ENCODE data around the gene P2RY6. TPM values are rescaled to one million over a fixed set of nuclear protein-coding genes. Genes with fewer than 3 reads are reported as not detected.

Gene P2RY6
- polyA plus RNA-seq, 3 donors = 0.63 to 3.3 (median 2.1) TPM

DNA sequence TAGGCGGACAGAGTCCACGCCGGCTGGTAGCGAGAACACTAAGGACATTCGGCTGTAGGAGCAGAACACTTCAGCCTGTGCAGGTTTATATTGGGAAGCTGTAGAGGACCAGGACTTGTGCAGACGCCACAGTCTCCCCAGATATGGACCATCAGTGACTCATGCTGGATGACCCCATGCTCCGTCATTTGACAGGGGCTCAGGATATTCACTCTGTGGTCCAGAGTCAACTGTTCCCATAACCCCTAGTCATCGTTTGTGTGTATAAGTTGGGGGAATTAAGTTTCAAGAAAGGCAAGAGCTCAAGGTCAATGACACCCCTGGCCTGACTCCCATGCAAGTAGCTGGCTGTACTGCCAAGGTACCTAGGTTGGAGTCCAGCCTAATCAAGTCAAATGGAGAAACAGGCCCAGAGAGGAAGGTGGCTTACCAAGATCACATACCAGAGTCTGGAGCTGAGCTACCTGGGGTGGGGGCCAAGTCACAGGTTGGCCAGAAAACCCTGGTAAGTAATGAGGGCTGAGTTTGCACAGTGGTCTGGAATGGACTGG, 36.8 kb upstream of the P2RY6 start:
- no peak overlapping the region for H3K27ac ChIP-seq (ENCODE audit: low read depth, low read length)
- WGBS, 3 donors = 89 to 95% (median 91%) methylated on average over 8 of the region's 8 CpGs

DNA sequence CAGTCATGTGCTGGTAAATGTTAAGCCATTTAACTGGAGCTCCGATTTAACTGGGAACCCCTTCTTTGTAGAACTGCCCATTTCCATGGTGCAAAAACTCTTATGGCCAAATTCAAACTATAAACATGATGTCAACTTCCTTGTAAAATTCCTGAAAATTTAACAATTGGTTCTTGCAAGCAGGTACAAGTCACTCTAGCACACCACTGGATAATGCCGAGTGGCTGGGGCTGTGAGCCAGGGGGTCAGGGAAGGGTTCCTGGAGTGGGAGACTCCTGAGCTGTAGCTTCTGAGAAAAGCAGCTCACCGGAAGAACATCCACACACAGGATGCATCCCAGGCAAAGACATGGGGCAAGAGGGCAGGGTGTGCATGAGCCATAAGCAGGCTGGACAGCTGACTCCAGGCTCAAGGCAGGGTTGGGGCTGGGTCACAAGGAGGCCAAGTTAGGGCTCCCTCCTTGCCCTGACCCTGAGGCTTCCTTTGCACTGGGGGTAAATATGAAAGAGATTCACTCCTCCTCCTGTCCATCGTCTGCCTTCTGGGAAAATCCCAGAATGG, 35.9 kb upstream of the P2RY6 start:
- WGBS, 3 donors = 80 to 94% (median 86%) methylated on average over 4 of the region's 4 CpGs

DNA sequence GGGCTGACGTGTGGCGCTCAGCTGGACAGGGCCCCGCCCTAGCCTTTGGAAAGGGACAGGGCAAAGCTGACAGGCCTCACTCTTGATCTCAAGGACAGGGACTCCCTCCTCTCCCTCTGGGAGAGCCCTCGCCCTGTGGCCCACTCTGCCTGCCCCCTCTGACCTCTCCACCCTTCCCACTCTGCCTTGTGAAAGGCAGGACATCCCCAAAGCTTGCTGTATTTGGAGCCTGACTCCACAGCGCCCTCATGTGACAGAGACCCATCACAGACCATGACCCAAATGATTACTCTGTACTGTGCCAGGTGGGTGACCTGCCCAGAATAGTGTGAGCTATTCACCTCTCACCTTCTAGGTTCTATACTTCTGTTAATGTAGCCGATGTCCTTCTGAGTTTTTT, 35.3 kb upstream of the P2RY6 start:
- no peak overlapping the region for H3K27ac ChIP-seq (ENCODE audit: low read depth, low read length)
- 57 to 77% (median 60%) methylated on average over 6 of the region's 6 CpGs for WGBS, 3 donors

More for the DNA sequence above, 35.9 kb upstream of the P2RY6 start:
- H3K27ac ChIP-seq (ENCODE audit: low read depth, low read length) = no peak overlapping the region

DNA sequence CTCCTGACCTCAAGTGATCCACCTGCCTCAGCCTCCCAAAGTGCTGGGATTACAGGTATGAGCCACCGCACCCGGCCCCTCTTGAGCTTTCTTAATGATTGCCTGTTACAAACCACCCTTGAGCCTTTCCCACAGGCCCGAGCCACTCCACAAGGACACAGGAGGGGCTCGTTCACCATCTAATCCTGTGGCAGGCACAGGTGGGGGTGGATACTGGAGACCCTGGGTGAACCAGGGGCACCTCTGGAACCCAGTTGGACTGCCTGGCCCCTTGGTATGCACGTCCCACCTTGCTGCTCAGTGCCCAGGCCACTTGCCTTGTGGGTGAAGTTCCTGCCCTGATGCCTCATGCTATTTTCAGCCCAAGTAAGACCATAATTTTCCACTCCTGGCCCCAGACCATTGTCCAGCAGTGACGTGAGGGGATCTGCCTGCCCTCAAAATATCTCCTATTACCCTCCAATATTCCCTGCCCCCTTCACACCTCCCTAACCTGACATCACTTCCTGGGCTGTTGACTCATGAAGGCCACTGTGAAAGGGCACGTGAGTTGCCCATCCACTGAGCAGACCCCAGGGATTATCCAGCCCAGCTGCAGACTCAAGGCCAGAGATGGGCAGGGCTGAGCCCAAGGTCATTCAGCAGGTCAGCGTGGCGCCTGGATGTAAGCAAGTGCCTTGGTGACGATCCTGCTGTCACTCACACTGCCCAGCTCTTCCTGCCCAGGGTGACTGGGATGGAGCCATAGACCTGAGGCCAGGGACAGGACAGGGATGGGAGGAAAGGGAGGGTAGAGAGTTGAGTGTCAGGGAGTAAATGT, 34.5 kb upstream of the P2RY6 start:
- 69 to 80% (median 80%) methylated on average over 10 of the region's 10 CpGs for WGBS, 3 donors
- H3K27ac ChIP-seq (ENCODE audit: low read depth, low read length) = no peak overlapping the region

DNA sequence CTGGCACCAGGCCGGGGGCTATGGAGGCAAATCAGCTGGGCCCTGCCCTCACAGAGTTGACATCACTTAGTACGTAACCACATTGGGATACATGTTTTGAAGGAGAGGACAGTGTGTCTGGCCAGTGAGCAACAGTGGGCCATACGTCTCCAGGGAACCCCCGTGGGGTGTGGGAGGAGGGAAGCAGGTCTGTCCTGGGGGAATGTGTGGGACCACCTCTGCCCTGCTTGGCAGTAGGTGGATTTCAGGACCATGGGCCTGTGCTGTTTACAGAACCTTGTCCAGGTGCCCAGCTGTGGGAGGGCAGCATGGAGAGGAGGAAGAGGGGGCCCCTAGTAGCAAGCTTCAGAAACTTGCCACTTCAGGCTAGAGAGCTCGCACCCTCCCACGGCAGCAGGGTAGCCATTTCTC, 33.0 kb upstream of the P2RY6 start:
- 87 to 89% (median 88%) methylated on average over 6 of the region's 6 CpGs for WGBS, 3 donors
- no peak overlapping the region for H3K27ac ChIP-seq (ENCODE audit: low read depth, low read length)

DNA sequence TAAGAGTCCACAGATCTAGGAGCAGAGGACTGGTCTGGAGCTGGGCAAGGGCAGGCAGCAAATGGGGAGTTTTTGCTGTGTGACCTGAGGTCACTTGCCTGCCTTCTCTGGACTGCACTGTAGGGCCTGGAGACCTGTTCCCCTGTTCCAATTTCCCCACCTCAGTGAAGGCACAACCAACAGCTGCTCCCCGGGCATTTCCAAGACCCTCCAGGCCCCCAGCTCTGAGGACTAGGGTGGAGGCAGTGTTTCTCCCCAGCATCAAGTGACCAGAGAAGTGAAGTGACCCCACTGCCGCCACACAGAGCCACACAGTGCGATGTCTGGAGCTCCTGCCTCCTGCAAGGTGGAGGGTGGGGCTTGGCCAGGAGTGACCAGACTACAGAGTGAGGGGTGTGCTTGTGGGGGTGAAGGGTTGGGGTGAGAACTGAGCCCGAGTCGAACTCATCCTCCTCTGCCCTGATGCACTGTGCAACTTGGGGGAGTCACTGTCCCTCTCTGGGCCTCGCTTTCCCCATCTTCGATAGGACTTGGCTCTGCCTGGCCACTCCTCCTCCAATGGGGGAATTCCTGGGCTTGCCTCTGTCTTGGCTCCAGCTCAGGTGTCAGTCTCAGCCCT, 32.5 kb upstream of the P2RY6 start:
- WGBS, 3 donors = 76 to 83% (median 76%) methylated on average over 6 to 7 of the region's 7 CpGs
- H3K27ac ChIP-seq (ENCODE audit: low read depth, low read length) = no peak overlapping the region

DNA sequence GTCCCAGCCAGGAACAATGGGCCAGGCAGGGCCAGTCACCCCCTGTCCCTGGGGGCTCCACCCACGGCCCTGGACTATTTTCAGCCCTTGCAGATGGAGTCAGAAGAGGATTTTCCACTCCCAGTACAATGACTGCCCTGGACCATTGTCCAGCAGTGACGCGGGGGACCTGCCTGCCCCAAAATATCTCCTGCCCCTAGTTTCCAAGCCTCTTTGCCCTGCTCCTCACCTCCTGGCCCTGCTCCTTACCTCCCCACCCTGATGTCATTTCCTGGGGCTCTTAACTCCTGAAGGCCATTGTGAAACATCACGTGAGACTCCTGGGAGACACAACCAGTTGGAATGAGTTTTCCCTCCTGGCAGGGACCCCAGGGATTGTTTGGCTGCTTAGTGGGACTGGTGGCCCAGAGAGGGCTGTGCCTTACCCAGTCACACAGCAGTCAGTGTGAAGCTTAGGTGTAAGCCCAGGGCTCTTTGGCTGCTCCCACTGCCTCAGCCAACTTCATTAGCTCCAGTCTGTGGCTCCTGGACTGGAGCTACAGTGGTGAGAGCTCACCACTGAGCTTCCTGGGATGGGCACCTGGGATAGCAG, 31.9 kb upstream of the P2RY6 start:
- H3K27ac ChIP-seq (ENCODE audit: low read depth, low read length) = no peak overlapping the region
- WGBS, 3 donors = 39 to 68% (median 43%) methylated on average over 4 of the region's 4 CpGs

DNA sequence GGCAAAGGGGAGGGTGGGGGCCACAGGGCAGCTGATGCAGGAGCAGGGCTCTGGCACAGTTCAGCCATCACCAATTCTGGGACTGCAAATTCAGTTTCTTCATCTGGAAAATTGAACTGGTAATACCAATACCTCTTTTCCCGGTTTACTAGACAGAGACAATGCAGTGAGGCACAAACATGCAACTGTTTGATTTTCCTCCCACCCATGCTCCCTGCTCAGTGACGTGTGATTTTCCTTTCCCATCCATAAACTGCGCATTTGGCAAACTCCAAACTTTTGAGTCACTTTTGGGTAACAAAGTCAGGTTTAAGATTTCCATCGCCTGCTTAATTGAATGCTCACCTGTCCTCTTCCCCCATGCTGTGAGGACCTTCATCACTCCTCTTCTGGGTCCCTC, 30.8 kb upstream of the P2RY6 start:
- no peak overlapping the region for H3K27ac ChIP-seq (ENCODE audit: low read depth, low read length)
- 88 to 91% (median 90%) methylated on average over 4 of the region's 4 CpGs for WGBS, 3 donors

DNA sequence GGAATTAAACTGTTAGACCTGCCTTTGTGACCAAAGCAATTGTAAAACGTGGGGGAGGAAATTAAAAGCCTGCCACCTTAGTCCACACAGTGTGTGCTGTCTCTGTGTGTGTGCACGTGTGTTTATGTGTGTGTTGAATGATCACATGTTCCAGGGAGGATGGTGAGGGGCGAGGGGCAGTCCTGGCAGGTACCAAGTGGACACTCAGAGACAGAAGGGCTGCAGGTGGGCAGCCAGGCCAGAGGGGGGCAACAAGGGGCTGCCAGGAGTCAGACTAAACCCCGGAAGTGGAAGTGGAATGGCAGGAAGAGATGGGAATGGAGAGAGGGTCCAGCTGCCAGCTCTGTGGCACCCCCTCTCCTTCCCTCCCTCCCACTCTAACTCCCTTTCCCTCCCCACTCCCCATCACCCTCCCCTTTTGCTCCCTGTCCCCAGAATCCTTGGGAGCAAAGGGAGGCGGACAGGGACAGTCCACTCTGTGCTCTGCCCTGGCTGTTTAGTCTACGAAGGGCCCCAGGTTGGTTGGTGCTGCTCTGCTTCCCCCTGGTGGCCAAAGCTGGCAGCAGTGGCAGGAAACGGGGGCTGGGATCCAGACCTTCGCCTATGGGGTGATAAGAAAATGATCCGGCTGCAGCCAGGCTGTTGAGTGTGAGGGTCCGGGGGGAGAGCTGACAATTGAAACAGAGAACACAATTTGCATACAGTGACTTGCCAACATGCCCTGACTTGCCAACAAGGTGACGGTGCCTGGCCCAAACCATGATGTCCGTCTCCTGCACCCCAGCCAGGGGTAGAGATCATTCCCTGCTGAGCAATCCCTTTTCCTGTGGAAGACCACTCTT, 29.7 kb upstream of the P2RY6 start:
- no peak overlapping the region for H3K27ac ChIP-seq (ENCODE audit: low read depth, low read length)
- WGBS, 3 donors = 22 to 24% (median 23%) methylated on average over 12 of the region's 12 CpGs

DNA sequence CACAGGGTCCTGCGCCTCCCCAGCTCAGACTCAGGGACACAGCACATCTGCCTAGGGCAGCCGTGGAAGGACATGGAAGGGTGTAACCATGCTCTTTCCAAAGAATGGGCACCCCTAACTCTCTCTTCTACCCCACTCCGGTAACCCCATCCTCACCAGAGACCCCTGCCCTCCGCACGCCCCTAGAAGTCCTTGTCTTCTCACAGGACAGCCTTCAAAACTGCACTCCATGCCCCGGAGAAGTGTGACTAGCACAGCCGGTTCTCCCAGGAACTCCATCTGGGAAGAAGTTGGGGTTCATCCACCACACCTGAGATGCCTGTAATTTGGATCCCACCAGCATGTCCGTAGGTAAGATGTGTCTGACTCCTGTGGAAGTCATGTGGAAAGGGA, 29.0 kb upstream of the P2RY6 start:
- 68 to 83% (median 82%) methylated on average over 8 of the region's 8 CpGs for WGBS, 3 donors

DNA sequence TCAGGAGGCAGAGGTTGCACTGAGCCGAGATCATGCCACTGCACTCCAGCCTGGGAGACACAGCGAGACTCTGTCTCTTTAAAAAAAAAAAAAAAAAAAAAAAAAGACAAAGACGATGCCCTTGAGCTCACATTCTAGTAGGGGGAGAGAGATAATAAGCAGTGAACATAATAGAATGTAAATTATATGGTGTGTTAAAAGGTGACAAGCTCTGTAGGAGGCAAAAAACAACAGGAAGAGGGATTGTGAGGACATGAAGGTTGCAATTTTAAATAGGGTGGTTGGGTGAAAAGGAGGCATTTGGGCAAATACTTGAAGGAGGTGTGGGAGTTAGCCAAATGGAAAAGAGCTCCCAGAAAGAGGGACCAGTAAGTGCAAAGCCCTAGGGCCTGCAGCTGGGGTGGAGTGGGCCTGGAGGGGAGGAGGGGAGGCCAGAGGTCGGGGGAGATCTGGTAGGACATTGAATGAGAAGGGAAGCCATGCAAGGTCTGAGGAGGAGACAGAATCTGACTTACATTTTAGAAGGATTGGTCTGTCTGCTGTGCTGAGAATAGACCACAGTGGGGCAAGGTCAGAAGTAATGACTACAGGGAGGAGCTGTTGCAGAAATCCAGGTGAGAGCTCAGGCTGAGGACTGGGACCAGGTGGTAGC, 27.4 kb upstream of the P2RY6 start:
- H3K27ac ChIP-seq (ENCODE audit: low read depth, low read length) = no peak overlapping the region
- WGBS, 3 donors = 61 to 81% (median 76%) methylated on average over 4 of the region's 4 CpGs

More for the DNA sequence above, 29.0 kb upstream of the P2RY6 start:
- no peak overlapping the region for H3K27ac ChIP-seq (ENCODE audit: low read depth, low read length)

DNA sequence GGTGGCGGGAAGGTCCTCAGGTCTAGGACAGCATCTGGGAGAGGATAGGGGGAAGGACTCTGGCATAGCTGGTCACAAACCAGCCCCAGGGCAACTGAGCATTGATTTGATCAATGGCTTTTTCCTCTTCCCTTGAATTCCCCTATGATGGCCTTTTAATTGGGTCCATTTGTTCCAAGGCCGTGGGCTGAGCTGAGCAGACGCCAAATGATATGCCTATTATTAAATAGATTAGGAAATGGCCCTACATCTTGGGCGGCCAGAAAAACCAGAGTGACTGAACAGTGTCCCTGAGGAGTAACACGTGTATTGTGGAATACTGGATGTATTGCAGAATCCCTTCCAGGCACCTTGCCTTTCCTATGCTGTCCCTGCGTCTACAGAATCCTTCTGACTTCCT, 26.7 kb upstream of the P2RY6 start:
- WGBS, 3 donors = 45 to 63% (median 58%) methylated on average over 6 of the region's 6 CpGs
- no peak overlapping the region for H3K27ac ChIP-seq (ENCODE audit: low read depth, low read length)

DNA sequence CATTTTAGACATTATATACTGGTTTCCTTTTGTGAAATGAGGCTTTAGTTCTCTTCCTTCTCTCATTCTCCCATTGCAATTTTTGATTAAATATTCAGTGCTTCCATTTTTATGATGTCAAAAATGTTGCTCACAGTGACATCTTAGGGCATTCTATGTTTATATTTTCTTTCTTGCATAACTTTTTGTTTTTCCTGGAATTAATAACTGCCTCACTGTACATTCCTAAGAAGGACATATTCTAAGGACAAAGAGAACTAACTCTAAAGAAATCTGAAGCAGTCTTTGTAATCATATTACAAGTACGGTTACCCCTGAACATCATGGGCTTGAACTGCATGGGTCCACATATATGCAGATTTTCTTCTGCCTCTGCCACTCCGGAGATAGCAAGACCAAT, 25.8 kb upstream of the P2RY6 start:
- WGBS, 3 donors = 77 to 90% (median 89%) methylated on average over 2 of the region's 2 CpGs
- H3K27ac ChIP-seq (ENCODE audit: low read depth, low read length) = no peak overlapping the region

DNA sequence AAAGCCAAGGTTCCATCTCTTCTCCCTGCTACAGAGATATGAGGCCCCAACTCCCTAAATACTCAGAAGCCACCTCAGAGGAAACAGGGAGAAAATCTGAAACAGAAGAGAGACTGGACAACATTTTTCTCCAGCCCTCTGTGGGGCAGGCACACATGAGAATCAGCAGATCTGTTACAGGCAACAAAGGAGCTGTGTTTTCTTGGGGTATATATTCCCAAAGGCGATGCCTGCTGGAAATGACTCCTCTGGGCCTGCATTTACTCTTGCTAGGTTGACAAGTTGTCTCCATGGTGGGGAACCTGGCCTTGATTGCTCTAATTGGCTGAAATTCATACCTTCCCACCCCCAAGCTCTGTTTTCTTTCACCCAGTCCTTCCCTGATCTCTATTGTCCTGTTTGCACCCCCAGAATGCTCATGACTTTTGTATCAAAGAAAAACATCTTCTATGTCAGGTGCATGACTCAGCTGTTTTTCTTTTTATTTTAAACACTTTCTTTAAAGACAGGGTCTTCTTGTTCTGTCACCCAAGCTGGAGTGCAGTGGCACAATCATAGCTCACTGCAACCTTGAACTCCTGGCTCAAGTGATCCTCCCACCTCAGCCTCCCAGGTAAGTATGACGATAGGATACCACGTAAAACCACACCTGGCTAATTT, 23.5 kb upstream of the P2RY6 start:
- WGBS, 3 donors = 76 to 96% (median 94%) methylated on average over 3 of the region's 3 CpGs
- H3K27ac ChIP-seq (ENCODE audit: low read depth, low read length) = no peak overlapping the region

DNA sequence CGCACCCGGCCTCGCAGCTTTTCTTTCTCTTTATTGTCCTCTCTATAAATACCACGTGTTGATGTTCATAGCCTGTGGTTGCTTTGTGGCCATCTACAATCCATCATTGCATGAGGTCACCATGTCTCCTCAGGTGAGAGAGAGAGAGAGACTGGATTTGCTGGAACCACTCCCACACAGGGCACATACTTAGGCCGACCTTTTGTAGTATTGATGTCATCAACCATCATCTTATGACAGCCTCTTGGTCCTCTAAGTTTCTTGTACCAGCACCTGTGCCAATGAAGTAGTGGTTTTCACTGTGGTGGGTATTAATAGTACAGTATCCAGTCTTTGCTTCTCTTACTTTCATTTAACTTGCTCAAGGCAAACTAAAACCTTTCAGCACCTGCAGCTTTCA, 22.8 kb upstream of the P2RY6 start:
- no peak overlapping the region for H3K27ac ChIP-seq (ENCODE audit: low read depth, low read length)
- WGBS, 3 donors = 78 to 88% (median 80%) methylated on average over 5 of the region's 5 CpGs

DNA sequence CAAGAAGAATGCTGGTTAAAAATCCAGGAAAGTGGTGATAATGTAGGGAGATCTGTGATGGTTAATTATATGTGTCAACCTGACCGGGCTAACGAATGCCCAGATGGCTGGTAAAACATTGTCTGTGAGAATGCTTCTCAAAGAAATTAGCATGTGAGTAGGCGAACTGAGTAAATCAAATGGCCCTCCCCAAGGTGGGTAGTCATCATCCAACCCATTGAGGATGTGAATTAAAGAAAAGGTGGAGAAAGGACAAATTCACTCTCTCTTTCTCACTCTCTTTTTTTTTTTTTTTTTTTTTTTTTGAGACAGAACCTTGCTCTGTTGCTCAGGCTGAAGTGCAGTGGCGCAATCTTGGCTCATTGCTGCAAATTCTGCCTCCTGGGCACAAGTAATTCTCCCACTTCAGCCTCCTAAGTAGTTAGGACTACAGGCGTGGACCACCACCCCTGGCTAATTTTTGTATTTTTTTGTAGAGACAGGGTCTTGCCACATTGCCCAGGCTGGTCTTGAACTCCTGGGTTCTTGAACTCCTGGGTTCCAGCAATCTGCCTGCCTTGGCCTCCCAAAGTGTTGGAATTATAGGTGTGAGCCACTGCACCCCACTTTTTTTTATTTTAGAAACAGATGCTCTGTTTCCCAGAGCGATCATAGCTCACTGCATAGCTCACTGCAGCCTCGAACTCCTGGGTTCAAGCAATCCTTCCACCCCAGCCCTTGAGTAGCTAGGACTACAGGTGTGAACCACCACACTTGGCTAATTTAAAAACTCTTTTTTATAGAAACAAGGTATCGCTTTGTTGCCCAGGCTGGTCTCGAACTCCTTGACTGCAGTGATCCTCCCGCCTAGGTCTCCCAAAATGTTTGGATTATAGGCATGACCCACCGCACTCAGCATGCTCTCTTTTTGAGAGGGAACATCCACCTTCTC, 22.0 kb upstream of the P2RY6 start:
- 88 to 95% (median 95%) methylated on average over 11 of the region's 11 CpGs for WGBS, 3 donors
- no peak overlapping the region for H3K27ac ChIP-seq (ENCODE audit: low read depth, low read length)

All from adipose tissue (tissue), 3 donors.